ENCODE measurements around the gene PCDH9.
"Not testable (repeated sequence)": the region's sequence is repeated elsewhere in the genome, so short reads cannot be mapped to it uniquely, and the experiment has no call there.

The PCDH9 gene

DNA sequence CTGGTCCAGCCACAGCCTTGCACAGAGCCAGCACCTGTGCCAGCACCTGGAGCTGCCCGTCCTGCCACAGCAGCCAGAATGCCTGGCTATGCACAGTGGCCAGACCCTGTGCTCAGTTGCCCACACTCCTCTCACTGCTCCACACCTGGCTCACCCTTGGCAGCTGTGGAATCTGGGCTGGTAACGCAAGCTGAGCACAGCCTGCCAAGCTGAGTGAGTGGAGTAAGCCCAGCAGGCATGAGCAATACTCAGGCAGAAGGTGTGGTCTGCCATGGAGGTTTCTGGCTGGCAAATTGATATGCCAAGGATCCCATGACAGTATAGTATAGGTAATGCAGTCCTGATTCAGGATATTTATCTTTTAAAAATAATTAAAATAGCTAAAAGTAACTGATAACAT, 122.2 kb downstream of the PCDH9 start:
- Histone ChIP-seq H3K27ac (ENCODE audit: low read length) (no peak overlapping the region), H3K9me3 (ENCODE audit: control insufficient read depth, insufficient read depth, low read length) (no peaks in the 10 kb centered on the region), H3K4me1 (ENCODE audit: control insufficient read depth, insufficient read depth, low read length) (no peaks in the 10 kb centered on the region), H3K27me3 (ENCODE audit: control insufficient read depth, insufficient read depth, low read length) (no peaks in the 10 kb centered on the region), H3K4me3 (ENCODE audit: low read length) (no peak overlapping the region), H3K36me3 (ENCODE audit: control insufficient read depth, insufficient read depth, low read length) (no peaks in the 10 kb centered on the region)
- DNase-seq (ENCODE audit: low read depth, low spot score) = no peak
- WGBS (ENCODE audit: insufficient coverage, insufficient read length) = no CpG with 5 or more reads among the region's 2 CpGs

- Histone ChIP-seq H3K36me3 (ENCODE audit: control insufficient read depth, insufficient read depth, low read length) (no peaks in the 10 kb centered on the region), H3K27ac (ENCODE audit: low read length) (no peak overlapping the region), H3K9me3 (ENCODE audit: control insufficient read depth, insufficient read depth, low read length) (no peaks in the 10 kb centered on the region), H3K4me1 (ENCODE audit: control insufficient read depth, insufficient read depth, low read length) (no peaks in the 10 kb centered on the region), H3K4me3 (ENCODE audit: low read length) (no peak overlapping the region), H3K27me3 (ENCODE audit: control insufficient read depth, insufficient read depth, low read length) (no peaks in the 10 kb centered on the region)
- WGBS (ENCODE audit: insufficient coverage, insufficient read length) = no CpG with 5 or more reads among the region's 6 CpGs
- DNase-seq (ENCODE audit: low read depth, low spot score) = no peak
Measured at GRCh38 chr13:67106502-67107057, 123.6 kb downstream of the PCDH9 start.

GRCh38 chr13:67101730-67102467, 128.2 kb downstream of the PCDH9 start:
- H3K4me1 ChIP-seq (ENCODE audit: control insufficient read depth, insufficient read depth, low read length) = peaks cover 1% of the 10 kb centered on the region; the same call in 1 of the 2 replicates
- no peaks in the 10 kb centered on the region for H3K36me3 ChIP-seq (ENCODE audit: control insufficient read depth, insufficient read depth, low read length)
- DNase-seq (ENCODE audit: low read depth, low spot score) = no peak
- no peaks in the 10 kb centered on the region for H3K27me3 ChIP-seq (ENCODE audit: control insufficient read depth, insufficient read depth, low read length)
- no CpG with 5 or more reads among the region's 4 CpGs for WGBS (ENCODE audit: insufficient coverage, insufficient read length)
- H3K4me3 ChIP-seq (ENCODE audit: low read length) = no peak overlapping the region
- H3K9me3 ChIP-seq (ENCODE audit: control insufficient read depth, insufficient read depth, low read length) = no peaks in the 10 kb centered on the region
- H3K27ac ChIP-seq (ENCODE audit: low read length) = no peak overlapping the region

DNA sequence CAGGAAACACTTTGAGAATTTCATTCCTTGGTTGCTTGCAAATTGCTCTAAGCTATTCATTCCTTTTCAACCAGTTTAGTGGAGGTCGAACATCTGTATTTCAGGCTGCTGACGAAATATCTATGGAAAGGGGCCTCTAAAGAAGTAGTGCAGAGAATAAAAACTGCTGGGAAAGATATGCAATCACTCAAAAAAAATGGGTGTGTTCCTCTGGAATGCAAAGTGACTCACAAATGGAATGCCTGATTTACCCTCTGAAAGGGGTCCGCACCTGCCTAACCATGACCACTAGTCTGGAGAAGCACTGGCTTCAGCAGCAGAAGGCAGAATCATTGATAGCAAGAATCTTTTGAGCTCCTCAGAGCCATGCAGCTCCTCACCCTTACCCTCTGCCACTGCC, 129.4 kb downstream of the PCDH9 start:
- H3K9me3 ChIP-seq (ENCODE audit: control insufficient read depth, insufficient read depth, low read length) = no peaks in the 10 kb centered on the region
- no peaks in the 10 kb centered on the region for H3K36me3 ChIP-seq (ENCODE audit: control insufficient read depth, insufficient read depth, low read length)
- H3K4me3 ChIP-seq (ENCODE audit: low read length) = no peak overlapping the region
- no CpG with 5 or more reads among the region's 3 CpGs for WGBS (ENCODE audit: insufficient coverage, insufficient read length)
- peaks cover 1% of the 10 kb centered on the region; the same call in 1 of the 2 replicates for H3K4me1 ChIP-seq (ENCODE audit: control insufficient read depth, insufficient read depth, low read length)
- no peaks in the 10 kb centered on the region for H3K27me3 ChIP-seq (ENCODE audit: control insufficient read depth, insufficient read depth, low read length)
- no peak for DNase-seq (ENCODE audit: low read depth, low spot score)
- no peak overlapping the region for H3K27ac ChIP-seq (ENCODE audit: low read length)

- WGBS (ENCODE audit: insufficient coverage, insufficient read length) = no CpG with 5 or more reads among the region's 7 CpGs
- H3K36me3 ChIP-seq (ENCODE audit: control insufficient read depth, insufficient read depth, low read length) = no peaks in the 10 kb centered on the region
- peaks cover 1% of the 10 kb centered on the region; the same call in 1 of the 2 replicates for H3K4me1 ChIP-seq (ENCODE audit: control insufficient read depth, insufficient read depth, low read length)
- no peak for DNase-seq (ENCODE audit: low read depth, low spot score)
- no peak overlapping the region for H3K27ac ChIP-seq (ENCODE audit: low read length)
- no peak overlapping the region for H3K4me3 ChIP-seq (ENCODE audit: low read length)
- no peaks in the 10 kb centered on the region for H3K27me3 ChIP-seq (ENCODE audit: control insufficient read depth, insufficient read depth, low read length)
- H3K9me3 ChIP-seq (ENCODE audit: control insufficient read depth, insufficient read depth, low read length) = no peaks in the 10 kb centered on the region
Measured at GRCh38 chr13:67099494-67099893, 130.6 kb downstream of the PCDH9 start.

- no CpG with 5 or more reads among the region's 3 CpGs for WGBS (ENCODE audit: insufficient coverage, insufficient read length)
- Histone ChIP-seq H3K36me3 (ENCODE audit: control insufficient read depth, insufficient read depth, low read length) (no peaks in the 10 kb centered on the region), H3K4me1 (ENCODE audit: control insufficient read depth, insufficient read depth, low read length) (peaks cover 1% of the 10 kb centered on the region; the same call in 1 of the 2 replicates), H3K27me3 (ENCODE audit: control insufficient read depth, insufficient read depth, low read length) (no peaks in the 10 kb centered on the region), H3K4me3 (ENCODE audit: low read length) (no peak overlapping the region), H3K9me3 (ENCODE audit: control insufficient read depth, insufficient read depth, low read length) (no peaks in the 10 kb centered on the region), H3K27ac (ENCODE audit: low read length) (no peak overlapping the region)
- no peak for DNase-seq (ENCODE audit: low read depth, low spot score)
Measured at GRCh38 chr13:67097892-67098452, 132.2 kb downstream of the PCDH9 start.

GRCh38 chr13:67096893-67097292, 133.2 kb downstream of the PCDH9 start:
- not testable (repeated sequence) for H3K9me3 ChIP-seq (ENCODE audit: control insufficient read depth, insufficient read depth, low read length); DNase-seq (ENCODE audit: low read depth, low spot score); H3K4me1 ChIP-seq (ENCODE audit: control insufficient read depth, insufficient read depth, low read length); H3K36me3 ChIP-seq (ENCODE audit: control insufficient read depth, insufficient read depth, low read length); H3K27me3 ChIP-seq (ENCODE audit: control insufficient read depth, insufficient read depth, low read length); H3K27ac ChIP-seq (ENCODE audit: low read length); H3K4me3 ChIP-seq (ENCODE audit: low read length)
- no CpG with 5 or more reads among the region's 5 CpGs for WGBS (ENCODE audit: insufficient coverage, insufficient read length)

GRCh38 chr13:67096418-67096817, 133.7 kb downstream of the PCDH9 start:
- H3K27me3 ChIP-seq (ENCODE audit: control insufficient read depth, insufficient read depth, low read length) = no peaks in the 10 kb centered on the region
- DNase-seq (ENCODE audit: low read depth, low spot score) = no peak
- no CpG with 5 or more reads among the region's 2 CpGs for WGBS (ENCODE audit: insufficient coverage, insufficient read length)
- no peaks in the 10 kb centered on the region for H3K9me3 ChIP-seq (ENCODE audit: control insufficient read depth, insufficient read depth, low read length)
- no peak overlapping the region for H3K27ac ChIP-seq (ENCODE audit: low read length)
- H3K36me3 ChIP-seq (ENCODE audit: control insufficient read depth, insufficient read depth, low read length) = no peaks in the 10 kb centered on the region
- peaks cover 1% of the 10 kb centered on the region; the same call in 1 of the 2 replicates for H3K4me1 ChIP-seq (ENCODE audit: control insufficient read depth, insufficient read depth, low read length)
- H3K4me3 ChIP-seq (ENCODE audit: low read length) = no peak overlapping the region

GRCh38 chr13:67095621-67096020, 134.5 kb downstream of the PCDH9 start:
- H3K4me3 ChIP-seq (ENCODE audit: low read length) = no peak overlapping the region
- H3K27me3 ChIP-seq (ENCODE audit: control insufficient read depth, insufficient read depth, low read length) = no peaks in the 10 kb centered on the region
- no CpG with 5 or more reads among the region's 1 CpG for WGBS (ENCODE audit: insufficient coverage, insufficient read length)
- no peaks in the 10 kb centered on the region for H3K9me3 ChIP-seq (ENCODE audit: control insufficient read depth, insufficient read depth, low read length)
- no peak for DNase-seq (ENCODE audit: low read depth, low spot score)
- H3K36me3 ChIP-seq (ENCODE audit: control insufficient read depth, insufficient read depth, low read length) = no peaks in the 10 kb centered on the region
- H3K4me1 ChIP-seq (ENCODE audit: control insufficient read depth, insufficient read depth, low read length) = no peaks in the 10 kb centered on the region
- no peak overlapping the region for H3K27ac ChIP-seq (ENCODE audit: low read length)

- no peak overlapping the region for H3K4me3 ChIP-seq (ENCODE audit: low read length)
- H3K36me3 ChIP-seq (ENCODE audit: control insufficient read depth, insufficient read depth, low read length) = no peaks in the 10 kb centered on the region
- no peaks in the 10 kb centered on the region for H3K27me3 ChIP-seq (ENCODE audit: control insufficient read depth, insufficient read depth, low read length)
- no peak overlapping the region for H3K27ac ChIP-seq (ENCODE audit: low read length)
- H3K9me3 ChIP-seq (ENCODE audit: control insufficient read depth, insufficient read depth, low read length) = no peaks in the 10 kb centered on the region
- WGBS (ENCODE audit: insufficient coverage, insufficient read length) = no CpG with 5 or more reads among the region's 3 CpGs
- H3K4me1 ChIP-seq (ENCODE audit: control insufficient read depth, insufficient read depth, low read length) = no peaks in the 10 kb centered on the region
- DNase-seq (ENCODE audit: low read depth, low spot score) = no peak
Measured at GRCh38 chr13:67094952-67095351, 135.2 kb downstream of the PCDH9 start.

Measured in iPS DF 6.9 (cell line).